GM12875 (cell line): ENCODE results near the gene LCAT.
"Not testable (repeated sequence)": the region's sequence is repeated elsewhere in the genome, so short reads cannot be mapped to it uniquely, and the experiment has no call there.

Experiments used
- H3K4me3 ChIP-seq: one replicate; pipeline ENCODE4 v1.5.1; 2011; ENCODE audit warnings: low read depth, low read length, control low read depth
- TF ChIP-seq, protein P1 (sequence below): IDR thresholded peaks from 2 replicates; pipeline ENCODE4 v1.5.1; 2011; ENCODE audit warnings: low read depth, mild to moderate bottlenecking, control low read depth, inconsistent platforms, low read length, moderate library complexity, borderline replicate concordance; ENCODE audit not compliant: insufficient read depth

Gene LCAT

DNA sequence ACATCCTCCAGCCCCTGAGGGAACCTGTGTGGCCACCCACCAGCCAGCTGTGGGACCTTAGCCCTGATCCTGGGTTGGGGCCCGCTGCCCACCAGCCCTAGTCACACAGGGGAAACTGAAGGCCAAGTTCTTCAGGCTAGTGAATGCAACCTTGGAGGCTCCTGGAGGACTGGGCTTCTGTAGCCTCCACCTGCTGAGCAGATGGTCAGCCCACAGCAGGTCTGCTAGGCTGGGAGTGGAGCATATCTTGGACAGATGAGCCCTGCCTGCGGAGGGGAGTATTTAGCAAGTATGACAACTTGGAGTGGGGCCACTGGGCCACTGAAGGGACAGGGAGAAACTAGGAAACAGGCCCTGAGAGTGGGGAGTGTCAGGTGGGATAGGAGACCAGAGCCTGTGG lies 32.3 kb upstream of the LCAT start:
- TF ChIP-seq, protein P1, sequence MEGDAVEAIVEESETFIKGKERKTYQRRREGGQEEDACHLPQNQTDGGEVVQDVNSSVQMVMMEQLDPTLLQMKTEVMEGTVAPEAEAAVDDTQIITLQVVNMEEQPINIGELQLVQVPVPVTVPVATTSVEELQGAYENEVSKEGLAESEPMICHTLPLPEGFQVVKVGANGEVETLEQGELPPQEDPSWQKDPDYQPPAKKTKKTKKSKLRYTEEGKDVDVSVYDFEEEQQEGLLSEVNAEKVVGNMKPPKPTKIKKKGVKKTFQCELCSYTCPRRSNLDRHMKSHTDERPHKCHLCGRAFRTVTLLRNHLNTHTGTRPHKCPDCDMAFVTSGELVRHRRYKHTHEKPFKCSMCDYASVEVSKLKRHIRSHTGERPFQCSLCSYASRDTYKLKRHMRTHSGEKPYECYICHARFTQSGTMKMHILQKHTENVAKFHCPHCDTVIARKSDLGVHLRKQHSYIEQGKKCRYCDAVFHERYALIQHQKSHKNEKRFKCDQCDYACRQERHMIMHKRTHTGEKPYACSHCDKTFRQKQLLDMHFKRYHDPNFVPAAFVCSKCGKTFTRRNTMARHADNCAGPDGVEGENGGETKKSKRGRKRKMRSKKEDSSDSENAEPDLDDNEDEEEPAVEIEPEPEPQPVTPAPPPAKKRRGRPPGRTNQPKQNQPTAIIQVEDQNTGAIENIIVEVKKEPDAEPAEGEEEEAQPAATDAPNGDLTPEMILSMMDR: no peak
- H3K4me3 ChIP-seq: no peak overlapping the region

DNA sequence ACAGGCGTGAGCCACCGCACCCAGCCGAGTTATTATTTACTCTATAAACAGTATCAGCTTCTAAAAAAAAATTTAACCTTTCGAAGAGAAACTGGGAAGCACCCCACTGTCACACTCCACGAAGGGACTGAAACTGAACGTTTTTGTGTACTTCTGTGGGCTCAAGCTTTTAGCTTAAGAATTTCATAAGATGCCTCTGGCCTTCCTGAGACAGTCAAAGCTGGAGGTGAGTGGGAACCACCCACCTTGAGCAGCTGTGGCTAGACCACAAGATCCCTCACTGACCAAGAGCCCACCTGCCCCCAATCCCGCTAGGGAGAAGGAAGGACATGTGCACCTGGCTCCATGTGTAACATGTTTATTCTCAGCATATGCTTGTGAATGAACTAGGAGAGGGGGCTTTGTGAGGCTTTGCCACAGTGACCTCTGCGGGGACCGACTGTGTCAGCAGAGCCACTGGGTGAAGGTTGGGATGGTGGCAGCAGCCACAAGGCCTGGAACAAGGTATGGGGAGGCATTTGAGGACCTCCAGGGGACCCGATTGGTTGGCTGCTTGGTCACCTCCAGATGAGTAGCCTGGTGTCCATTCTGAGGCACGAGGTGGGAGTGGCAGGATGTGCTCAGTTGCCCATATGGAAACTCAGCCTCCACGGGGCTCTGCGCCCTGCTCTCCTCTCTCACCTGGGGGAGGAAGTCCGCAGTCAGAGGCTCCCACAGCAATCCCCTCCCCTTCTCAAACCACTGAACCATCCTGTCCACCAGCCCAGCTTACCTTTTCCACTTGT lies 31.6 kb upstream of the LCAT start:
- H3K4me3 ChIP-seq: no peak overlapping the region
- TF ChIP-seq, protein P1: no peak

DNA sequence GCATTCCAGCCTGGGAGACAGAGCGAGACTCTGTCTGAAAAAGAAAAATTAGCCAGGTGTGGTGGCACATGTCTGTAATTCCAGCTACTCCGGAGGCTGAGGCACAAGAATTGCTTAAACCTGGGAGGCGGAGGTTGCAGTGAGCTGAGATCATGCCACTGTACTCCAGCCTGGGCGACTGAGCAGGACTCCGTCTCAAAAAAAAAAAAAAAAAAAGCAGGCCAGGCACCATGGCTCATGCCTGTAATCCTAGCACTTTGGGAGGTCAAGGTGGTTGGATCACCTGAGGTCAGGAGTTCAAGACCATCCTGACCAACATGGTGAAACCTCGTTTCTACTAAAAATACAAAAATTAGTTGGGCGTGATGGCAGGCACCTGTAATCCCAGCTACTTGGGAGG lies 28.4 kb upstream of the LCAT start:
- not testable (repeated sequence) for H3K4me3 ChIP-seq

DNA sequence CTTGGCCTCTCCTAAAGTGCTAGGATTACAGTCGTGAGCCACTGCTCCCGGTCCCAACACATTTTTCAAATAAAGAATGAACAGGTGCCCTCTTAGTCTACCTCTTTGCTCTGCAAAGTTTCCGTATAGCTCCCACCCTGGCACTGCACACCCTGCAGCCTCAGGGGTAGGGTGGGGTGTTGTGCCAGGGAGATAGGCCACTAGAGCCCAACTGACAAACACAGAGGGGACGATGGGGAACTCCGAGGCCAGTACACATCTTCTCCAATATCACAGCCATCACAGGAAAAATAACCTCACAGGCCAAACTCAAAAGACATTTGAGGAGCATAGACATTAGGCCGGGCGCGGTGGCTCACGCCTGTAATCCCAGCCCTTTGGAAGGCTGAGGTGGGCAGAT lies 27.2 kb upstream of the LCAT start:
- TF ChIP-seq, protein P1: no peak
- H3K4me3 ChIP-seq: no peak overlapping the region

DNA sequence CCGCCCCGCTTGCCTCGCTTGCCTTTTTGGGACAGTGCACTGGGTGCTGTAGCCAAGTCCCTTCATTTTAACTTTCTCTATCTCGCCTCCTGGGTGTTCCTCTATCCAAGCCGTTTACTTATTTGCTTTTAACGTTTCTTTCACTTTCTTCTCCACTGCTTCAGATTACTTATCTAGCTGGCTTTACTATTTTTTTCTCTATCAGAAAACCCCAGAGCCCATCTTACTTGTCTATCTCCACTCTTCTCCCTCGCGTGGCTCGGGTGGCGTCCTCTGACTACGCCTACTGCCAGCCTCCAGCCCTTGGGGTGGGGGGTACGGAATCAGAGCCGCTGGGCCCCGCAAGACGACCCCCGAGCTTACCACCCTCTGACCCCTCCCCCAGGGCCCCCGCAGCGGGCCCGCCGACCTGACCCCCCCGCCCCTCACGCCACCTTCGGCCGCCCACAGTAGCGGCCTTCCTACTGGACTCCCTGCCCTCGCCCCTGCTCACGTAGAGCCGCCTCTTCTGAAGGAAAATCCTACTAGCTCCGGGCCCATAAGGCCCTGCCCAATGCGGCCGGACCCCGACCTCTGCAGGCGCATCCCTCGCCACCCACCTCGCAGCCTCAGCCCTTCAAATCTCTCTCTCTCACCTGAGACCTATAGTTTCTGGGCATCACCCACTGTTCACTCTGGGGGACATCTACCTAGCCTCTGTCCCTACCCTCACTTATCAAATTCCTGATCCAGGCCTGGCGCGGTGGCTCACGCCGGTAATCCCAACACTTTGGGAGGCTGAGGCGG lies 25.5 kb upstream of the LCAT start:
- H3K4me3 ChIP-seq: peak overlapping the region; percentile 88

DNA sequence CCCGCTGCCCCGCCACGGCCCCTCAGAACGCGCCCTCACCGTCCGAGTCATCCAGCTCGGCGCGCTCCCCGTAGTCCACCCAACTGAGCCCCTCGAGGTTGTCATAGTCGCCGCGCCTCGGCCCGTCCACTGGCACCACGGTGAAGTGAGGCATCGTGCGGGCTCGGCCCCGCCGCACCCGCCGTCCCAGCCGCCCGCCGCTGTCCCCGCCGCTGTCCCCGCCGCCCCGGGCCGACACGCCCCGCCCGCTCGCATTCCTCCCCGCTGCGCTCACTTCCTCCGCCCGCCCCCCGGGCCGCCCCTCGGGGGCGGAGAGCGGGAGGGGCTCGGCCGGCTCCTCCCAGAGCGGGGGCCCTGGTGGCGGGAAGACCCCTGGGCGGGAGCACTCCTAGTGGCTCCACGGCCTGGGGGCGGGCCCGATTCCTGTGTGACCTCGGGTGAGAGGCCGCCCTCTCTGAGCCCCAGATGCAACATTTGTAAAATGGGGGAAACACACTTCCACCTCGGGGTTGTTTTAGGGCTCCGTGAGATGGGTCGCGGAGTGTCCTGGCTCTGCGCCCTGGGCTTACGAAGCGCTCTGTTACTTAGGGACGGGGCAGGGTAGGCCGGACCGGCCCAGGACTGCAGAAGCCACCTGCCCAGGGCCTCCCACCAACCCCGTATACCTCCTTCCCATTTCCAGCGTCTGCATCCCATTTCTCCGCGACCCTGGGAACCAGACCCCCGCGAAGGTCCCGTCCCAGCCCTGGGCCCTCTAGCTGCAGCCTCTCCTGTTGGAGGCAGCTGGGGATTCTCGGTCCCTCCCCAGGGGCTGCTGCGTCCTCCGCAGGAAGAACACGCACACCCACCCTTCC lies 24.7 kb upstream of the LCAT start, which contains the start of gene SLC12A4:
TSS of gene SLC12A4 (minus strand) at position 238 of the 854 bp plus-strand sequence. CDS start at position 154, 84 bp downstream.
- TF ChIP-seq, protein P1: no peak
- peak within 1 kb of the TSS; percentile 88 for H3K4me3 ChIP-seq

More for the DNA sequence above, 25.5 kb upstream of the LCAT start:
- TF ChIP-seq, protein P1: no peak

DNA sequence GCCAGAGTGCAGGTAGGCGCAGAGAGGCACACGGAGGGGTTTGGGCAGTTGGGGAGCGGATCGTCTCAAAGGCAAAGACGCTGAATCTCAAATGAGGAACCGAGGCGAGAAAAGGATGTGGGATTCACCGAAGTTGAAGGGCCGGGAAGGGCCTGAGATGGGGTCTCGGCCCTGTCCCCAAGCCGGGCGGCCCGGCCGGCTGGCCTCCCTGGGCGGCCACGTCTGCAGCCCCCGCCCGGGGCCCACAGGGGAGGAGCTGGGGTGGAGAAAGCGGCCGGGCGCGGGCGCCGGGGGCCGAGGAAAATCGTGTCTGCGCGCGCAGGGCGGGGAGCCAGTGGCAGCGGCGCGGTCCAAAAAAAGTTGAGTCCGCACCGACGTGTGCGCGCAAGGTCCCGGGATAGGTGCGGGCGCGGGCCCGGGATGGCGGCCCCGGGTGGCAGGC lies 24.1 kb upstream of the LCAT start:
- TF ChIP-seq, protein P1: no peak
- H3K4me3 ChIP-seq: peak overlapping the region; percentile 88
